HFF-Myc (cell line): ENCODE measurements around the gene EXOC3L4.
"Not testable (repeated sequence)": the region's sequence is repeated elsewhere in the genome, so short reads cannot be mapped to it uniquely, and the experiment has no call there.

Experiments
- DNase-seq: peaks from one replicate; pipeline ENCODE4 v3.0.0-alpha.2; 2011; ENCODE audit warnings: low read depth; ENCODE audit errors: extremely low read depth
- H3K4me3 ChIP-seq: replicated peaks from 2 replicates; pipeline ENCODE4 v1.5.1; 2011; ENCODE audit warnings: low read depth, mild to moderate bottlenecking, control low read depth, low read length
- CTCF ChIP-seq: IDR thresholded peaks from 2 replicates; pipeline ENCODE4 v1.5.1; 2012; ENCODE audit warnings: mild to moderate bottlenecking, low read depth, low read length, control low read depth; ENCODE audit errors: missing control alignments

Gene EXOC3L4

DNA sequence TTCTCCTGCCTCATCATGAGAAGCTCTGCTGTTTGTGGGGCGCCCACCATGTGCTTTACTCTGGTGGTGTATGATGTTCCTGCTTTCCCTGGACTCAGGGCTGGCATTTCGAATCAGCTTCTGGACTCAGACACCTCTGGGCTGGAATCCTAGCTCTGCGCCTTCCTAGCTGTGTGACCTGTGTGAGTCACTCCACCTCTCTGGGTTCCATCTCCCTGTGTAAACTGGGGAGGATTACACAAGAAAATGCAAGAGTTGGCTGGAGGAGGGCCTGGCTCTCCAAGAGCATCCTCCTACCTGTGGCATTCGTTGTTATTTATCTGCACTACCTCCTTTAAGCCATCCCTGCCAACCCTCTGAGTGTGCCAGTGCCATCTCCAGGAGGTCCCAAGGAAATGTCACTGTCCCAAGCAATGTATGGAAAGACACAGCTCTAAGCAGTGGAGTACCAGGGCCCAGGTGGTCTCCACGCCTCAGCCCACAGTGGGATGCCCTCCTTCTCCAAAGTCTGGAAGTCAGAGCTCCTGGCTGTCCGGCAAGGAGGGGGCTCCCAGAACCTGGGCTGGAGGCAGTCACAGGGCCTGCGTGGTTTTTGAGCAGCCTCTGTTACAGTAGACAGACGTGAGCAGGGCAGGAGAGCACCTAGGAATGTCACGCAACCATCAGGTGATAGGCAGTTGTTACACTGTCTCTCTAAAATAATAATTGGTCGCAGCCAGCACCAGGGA is 21.5 kb downstream of the EXOC3L4 start:
- no peak overlapping the region for H3K4me3 ChIP-seq
- TF ChIP-seq CTCF, result no peak
- DNase-seq, result no peak

- no peak for TF ChIP-seq CTCF
- no peak overlapping the region for H3K4me3 ChIP-seq
- no peak for DNase-seq
Measured at GRCh38 chr14:103116636-103117035, 22.1 kb downstream of the EXOC3L4 start.

- not testable (repeated sequence) for H3K4me3 ChIP-seq, DNase-seq
Measured at GRCh38 chr14:103117499-103117898, 23.0 kb downstream of the EXOC3L4 start.

- H3K4me3 ChIP-seq, result no peak overlapping the region
- no peak for DNase-seq
- no peak for TF ChIP-seq CTCF
Measured at GRCh38 chr14:103118018-103118662, 23.6 kb downstream of the EXOC3L4 start.

GRCh38 chr14:103118663-103119404 is 24.3 kb downstream of the EXOC3L4 start:
- DNase-seq, result no peak
- no peak overlapping the region for H3K4me3 ChIP-seq
- no peak for TF ChIP-seq CTCF

- DNase-seq, H3K4me3 ChIP-seq: not testable (repeated sequence)
Measured at GRCh38 chr14:103119527-103119926, 25.0 kb downstream of the EXOC3L4 start.

- H3K4me3 ChIP-seq, result no peak overlapping the region
- no peak for TF ChIP-seq CTCF
- DNase-seq, result no peak
Measured at GRCh38 chr14:103121121-103121845, 26.8 kb downstream of the EXOC3L4 start.
